ENCODE measurements around the gene METTL18. TPM values are rescaled to one million over a fixed set of nuclear protein-coding genes. Genes with fewer than 3 reads are reported as not detected.

METTL18 gene
- total RNA-seq, 1 experiment from 2014 or later = 4.1 TPM

GRCh38 chr1:169764919-169765318 lies 29.8 kb downstream of the METTL18 start:
- H3K36me3 ChIP-seq (ENCODE audit: control insufficient read depth, insufficient read depth, low read length) = no peaks in the 10 kb centered on the region
- in situ Hi-C loops (cut with HindIII; ENCODE audit: low pct_unique_long_range_greater_than_20kb, low sequenced_read_pairs) = no loop called here
- BruUV-seq (replicated peaks) = no TSS peak
- TF ChIP-seq TCF7L2 (IDR thresholded peaks at IDR 0.05; ENCODE audit: low read depth, low read length) (no peak), SIN3A (IDR thresholded peaks at IDR 0.05; ENCODE audit: borderline replicate concordance, insufficient read depth, low read depth, low read length) (no peak), REST (IDR thresholded peaks at IDR 0.05; ENCODE audit: insufficient read depth in 1 of 2, low read depth in 2 of 2, low read length in 1 of 2) (no peak), POLR2AphosphoS5 (IDR thresholded peaks at IDR 0.05; ENCODE audit: low read depth, low read length) (no peak), CTCF (IDR thresholded peaks at IDR 0.05) (no peak)
- no peak overlapping the region for H3K4me3 ChIP-seq (ENCODE audit: low read depth in 2 of 2, low read length in 2 of 2)
- H3K27ac ChIP-seq (ENCODE audit: low read length) = no peak overlapping the region
- CTCF ChIA-PET = interaction anchor here (0.9 kb wide), 1 partner anchor 123 kb away, joined by 4 read pairs; no protein-coding TSS in a partner anchor
- POLR2A ChIA-PET = no interaction called here
- H3K27me3 ChIP-seq (ENCODE audit: control insufficient read depth, insufficient read depth, low read length) = peaks cover 3% of the 10 kb centered on the region
- ATAC-seq = no peak
- H3K4me1 ChIP-seq (ENCODE audit: control insufficient read depth, insufficient read depth, low read length) = no peaks in the 10 kb centered on the region
- DNase-seq (ENCODE audit: low read depth, low spot score) = no peak
- no peaks in the 10 kb centered on the region for H3K9me3 ChIP-seq (ENCODE audit: control insufficient read depth, insufficient read depth, low read depth, low read length)
- intact Hi-C loops (cut with micrococcal nuclease; ENCODE audit: unreplicated experiment) = no loop called here

- Histone ChIP-seq H3K27ac (ENCODE audit: low read length) (no peak overlapping the region), H3K9me3 (ENCODE audit: control insufficient read depth, insufficient read depth, low read depth, low read length) (no peaks in the 10 kb centered on the region), H3K36me3 (ENCODE audit: control insufficient read depth, insufficient read depth, low read length) (no peaks in the 10 kb centered on the region), H3K4me1 (ENCODE audit: control insufficient read depth, insufficient read depth, low read length) (no peaks in the 10 kb centered on the region), H3K27me3 (ENCODE audit: control insufficient read depth, insufficient read depth, low read length) (no peaks in the 10 kb centered on the region), H3K4me3 (ENCODE audit: low read depth in 2 of 2, low read length in 2 of 2) (no peak overlapping the region)
- no peak for TF ChIP-seq SIN3A (IDR thresholded peaks at IDR 0.05; ENCODE audit: borderline replicate concordance, insufficient read depth, low read depth, low read length)
- TF ChIP-seq TCF7L2 (IDR thresholded peaks at IDR 0.05; ENCODE audit: low read depth, low read length) = no peak
- TF ChIP-seq REST (IDR thresholded peaks at IDR 0.05; ENCODE audit: insufficient read depth in 1 of 2, low read depth in 2 of 2, low read length in 1 of 2) = no peak
- TF ChIP-seq CTCF (IDR thresholded peaks at IDR 0.05) = no peak
- TF ChIP-seq POLR2AphosphoS5 (IDR thresholded peaks at IDR 0.05; ENCODE audit: low read depth, low read length) = no peak
- ChIA-PET CTCF (no interaction called here), POLR2A (no interaction called here)
- DNase-seq (ENCODE audit: low read depth, low spot score) (no peak), ATAC-seq (no peak)
- intact Hi-C loops (cut with micrococcal nuclease; ENCODE audit: unreplicated experiment) = no loop called here
- in situ Hi-C loops (cut with HindIII; ENCODE audit: low pct_unique_long_range_greater_than_20kb, low sequenced_read_pairs) = no loop called here
- BruUV-seq (replicated peaks) = no TSS peak
Measured at GRCh38 chr1:169762699-169763098, 32.0 kb downstream of the METTL18 start.

All from Panc1 (cell line).